ENCODE measurements around the gene UNC13C. TPM values are rescaled to one million over a fixed set of nuclear protein-coding genes. Genes with fewer than 3 reads are reported as not detected.

Gene UNC13C
- total and polyA plus RNA-seq, 10 of the 15 experiments (the other 5 are each of a cell fraction or from before 2014, with no cell fraction given): 9.9 to 81.3 (median 25.0) TPM

GRCh38 chr15:53955396-53955795, 22.8 kb upstream of the UNC13C start:
- in situ Hi-C loops (cut with MboI): loop anchor here (25.0 kb wide), 1 partner anchor 1482 kb away; no protein-coding TSS in a partner anchor
- intact Hi-C loops (cut with micrococcal nuclease; ENCODE audit: unreplicated experiment): no loop called here
- SMC1A ChIA-PET (ENCODE audit: uncharacterized antibody, unreplicated experiment): interaction anchor here (1.0 to 2.0 kb wide), 7 partner anchors 8 to 1169 kb away, joined by 3 to 8 read pairs (median 3); no protein-coding TSS in a partner anchor

More at GRCh38 chr15:53955396-53955795, 22.8 kb upstream of the UNC13C start:
- Histone ChIP-seq H3K36me3 (ENCODE audit: control insufficient read depth in 2 of 2, insufficient read depth in 2 of 2, low read length in 1 of 2) (no peaks in the 10 kb centered on the region), H3K9me3 (replicated peaks; ENCODE audit: control insufficient read depth, insufficient read depth, low read length) (no peaks in the 10 kb centered on the region), H3K4me1 (ENCODE audit: control insufficient read depth, insufficient read depth, low read length) (no peaks in the 10 kb centered on the region), H4K20me1 (ENCODE audit: control insufficient read depth, insufficient read depth) (no peaks in the 10 kb centered on the region), H3K79me2 (ENCODE audit: control insufficient read depth, insufficient read depth, low read length) (no peaks in the 10 kb centered on the region), H3K9ac (ENCODE audit: control insufficient read depth, insufficient read depth, low read length) (no peak overlapping the region), H2AFZ (ENCODE audit: control insufficient read depth, low read depth, low read length) (no peak overlapping the region), H3K4me2 (ENCODE audit: control insufficient read depth, insufficient read depth) (no peak overlapping the region), H3K27ac (ENCODE audit: control insufficient read depth, insufficient read depth) (no peak overlapping the region), H3K4me3 (no peak overlapping the region), H3K27me3 (replicated peaks in 1 of 2; ENCODE audit: control insufficient read depth in 2 of 2, insufficient read depth in 2 of 2, low read length in 1 of 2) (no peaks in the 10 kb centered on the region)
- TF ChIP-seq POLR2AphosphoS5 (IDR thresholded peaks at IDR 0.05; ENCODE audit: low read length) (no peak), ELK1 (IDR thresholded peaks at IDR 0.05; ENCODE audit: low read depth, low read length) (no peak), ZNF24 (IDR thresholded peaks at IDR 0.05) (no peak)
- no TSS peak for BruUV-seq (replicated peaks)
- no peak for ATAC-seq
- POLR2A ChIA-PET: interaction anchor here (0.6 kb wide), 3 partner anchors 16 to 1962 kb away, joined by 3 to 5 read pairs (median 4); no protein-coding TSS in a partner anchor
- no peak for FAIRE-seq
- DNase-seq (ENCODE audit: low read depth, low spot score): no peak
- RAD21 ChIA-PET (ENCODE audit: unreplicated experiment): no interaction called here
- CTCF ChIA-PET: interaction anchor here (0.6 to 3.7 kb wide), 4 partner anchors 8 to 1213 kb away, joined by 3 to 34 read pairs (median 3); no protein-coding TSS in a partner anchor

All from GM12878 (cell line).